ENCODE data around the gene CCDC97.

Gene CCDC97

DNA sequence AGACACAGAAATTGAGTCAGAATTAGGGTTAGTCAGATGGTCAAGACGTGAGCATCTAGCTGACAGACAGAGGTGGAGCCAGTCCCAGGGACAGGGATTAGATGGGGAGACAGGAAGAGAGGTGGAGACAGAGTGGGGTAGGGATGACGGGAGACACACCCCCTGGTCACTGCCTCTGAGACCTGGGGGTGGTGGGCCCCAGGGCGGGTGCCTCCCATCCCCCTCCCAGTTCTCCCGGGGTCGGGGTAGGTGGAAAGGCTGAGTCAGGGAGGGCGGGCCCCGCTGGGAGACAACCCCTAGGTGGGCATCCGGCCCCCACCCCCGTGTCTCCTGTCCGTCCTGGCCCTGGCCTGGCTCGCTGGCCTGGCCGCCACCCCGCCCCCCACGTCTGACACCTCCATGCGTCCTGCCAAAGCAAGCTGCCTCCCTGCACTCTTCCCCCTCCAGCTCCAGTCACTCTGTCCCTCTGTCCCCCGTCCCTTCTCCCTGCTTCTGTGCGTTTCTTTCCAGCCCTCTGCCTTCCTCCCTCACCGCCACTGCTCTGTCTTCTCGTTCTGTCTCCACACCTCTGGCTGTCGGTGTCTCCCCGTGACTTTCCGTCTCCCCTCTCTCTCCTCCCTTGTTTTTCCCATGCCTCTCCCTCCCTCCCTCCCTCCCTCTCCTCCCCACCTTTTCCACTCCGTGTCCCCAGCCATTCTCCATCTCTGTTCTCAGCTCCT lies 15.1 kb downstream of the CCDC97 start:
- DNase-seq (ENCODE audit: low read depth in 2 of 2) = peak; percentile 84 to 90
- H3K4me3 ChIP-seq (replicated peaks in 1 of 2; ENCODE audit: low read depth in 2 of 2, low read length in 2 of 2) = peak overlapping the region in 1 of 2 donors; percentile 32
- TF ChIP-seq, protein P1, sequence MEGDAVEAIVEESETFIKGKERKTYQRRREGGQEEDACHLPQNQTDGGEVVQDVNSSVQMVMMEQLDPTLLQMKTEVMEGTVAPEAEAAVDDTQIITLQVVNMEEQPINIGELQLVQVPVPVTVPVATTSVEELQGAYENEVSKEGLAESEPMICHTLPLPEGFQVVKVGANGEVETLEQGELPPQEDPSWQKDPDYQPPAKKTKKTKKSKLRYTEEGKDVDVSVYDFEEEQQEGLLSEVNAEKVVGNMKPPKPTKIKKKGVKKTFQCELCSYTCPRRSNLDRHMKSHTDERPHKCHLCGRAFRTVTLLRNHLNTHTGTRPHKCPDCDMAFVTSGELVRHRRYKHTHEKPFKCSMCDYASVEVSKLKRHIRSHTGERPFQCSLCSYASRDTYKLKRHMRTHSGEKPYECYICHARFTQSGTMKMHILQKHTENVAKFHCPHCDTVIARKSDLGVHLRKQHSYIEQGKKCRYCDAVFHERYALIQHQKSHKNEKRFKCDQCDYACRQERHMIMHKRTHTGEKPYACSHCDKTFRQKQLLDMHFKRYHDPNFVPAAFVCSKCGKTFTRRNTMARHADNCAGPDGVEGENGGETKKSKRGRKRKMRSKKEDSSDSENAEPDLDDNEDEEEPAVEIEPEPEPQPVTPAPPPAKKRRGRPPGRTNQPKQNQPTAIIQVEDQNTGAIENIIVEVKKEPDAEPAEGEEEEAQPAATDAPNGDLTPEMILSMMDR (IDR thresholded peaks at IDR 0.05; ENCODE audit: low read depth, low read length) = no peak

DNA sequence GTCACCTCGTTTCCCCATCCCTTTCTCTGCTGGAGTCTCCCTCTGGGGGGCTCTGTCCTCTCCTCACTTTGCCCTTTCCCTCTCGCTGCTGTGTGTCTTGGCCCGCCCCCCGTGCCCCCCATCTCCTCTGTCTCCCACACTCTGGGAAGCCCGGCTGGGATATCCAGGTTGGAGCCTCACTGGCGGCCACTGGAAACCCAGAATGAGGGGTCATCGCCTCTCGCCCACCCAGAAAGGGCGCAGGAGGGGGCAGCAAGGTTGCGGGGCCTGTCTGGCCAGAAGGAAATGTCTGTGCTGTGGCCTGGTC lies 15.6 kb downstream of the CCDC97 start:
- TF ChIP-seq, protein P1 (IDR thresholded peaks at IDR 0.05; ENCODE audit: low read depth, low read length) = no peak
- no peak for DNase-seq (ENCODE audit: low read depth in 2 of 2)
- peak overlapping the region in 1 of 2 donors; percentile 14 for H3K4me3 ChIP-seq (replicated peaks in 1 of 2; ENCODE audit: low read depth in 2 of 2, low read length in 2 of 2)

DNA sequence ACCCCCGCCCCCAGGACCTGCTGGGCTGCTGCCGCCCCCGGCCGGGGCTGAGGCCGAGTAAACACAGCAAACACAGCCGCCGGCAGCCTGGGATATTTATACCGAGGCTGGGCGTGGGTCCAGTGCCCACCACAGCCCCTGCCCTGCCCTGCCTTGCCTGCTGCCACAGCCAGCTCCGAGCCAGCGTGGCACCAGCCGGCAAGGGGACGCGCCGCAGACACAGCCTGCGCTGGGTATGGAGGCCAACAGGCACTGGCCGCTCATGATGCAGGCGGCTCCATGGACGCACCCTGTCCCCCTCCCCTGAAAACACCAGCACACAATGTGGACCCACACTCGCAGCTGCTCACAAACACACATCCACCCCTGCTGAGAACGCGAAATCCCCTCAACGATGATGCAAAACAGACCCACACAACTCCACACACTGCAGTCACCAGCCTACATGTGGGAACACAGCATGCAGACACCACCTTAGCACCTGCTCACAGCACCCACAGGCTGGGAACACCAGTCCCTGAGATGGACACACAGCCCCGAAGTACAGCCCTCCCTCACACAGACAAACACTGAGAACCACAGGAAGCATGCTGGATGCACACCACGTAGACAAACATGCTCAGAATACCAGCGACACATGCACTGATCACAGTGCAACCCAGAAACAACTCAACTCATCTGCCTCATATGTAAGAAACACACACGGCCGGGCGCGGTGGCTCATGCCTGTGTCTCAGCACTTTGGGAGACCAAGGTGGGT lies 16.2 kb downstream of the CCDC97 start:
- H3K4me3 ChIP-seq (replicated peaks in 1 of 2; ENCODE audit: low read depth in 2 of 2, low read length in 2 of 2) = peak overlapping the region in 1 of 2 donors; percentile 14
- TF ChIP-seq, protein P1 (IDR thresholded peaks at IDR 0.05; ENCODE audit: low read depth, low read length) = no peak
- peak in 1 of 2 donors; percentile 77 for DNase-seq (ENCODE audit: low read depth in 2 of 2)

DNA sequence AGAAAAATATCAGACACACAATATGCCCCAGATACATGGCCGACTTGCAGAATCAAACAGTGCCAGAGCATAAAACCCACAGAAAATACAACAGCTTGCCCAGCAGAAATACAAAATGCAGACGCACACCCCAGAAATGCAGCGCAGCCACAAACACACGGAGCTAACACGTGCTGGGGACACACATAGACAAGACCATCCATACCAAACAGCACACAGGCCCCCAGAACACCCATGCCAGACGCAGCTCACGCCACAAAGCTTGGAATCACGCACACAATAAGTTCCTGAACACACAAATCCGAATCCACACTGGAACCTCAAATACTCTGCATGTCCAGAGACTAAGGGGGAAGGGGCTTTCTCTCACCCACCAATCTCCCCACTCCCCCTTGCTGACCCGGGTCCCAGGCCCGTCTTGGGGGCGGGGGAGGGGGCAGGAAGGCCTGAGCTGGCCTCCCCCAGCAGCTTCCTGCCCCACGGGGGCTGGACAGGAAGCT lies 17.2 kb downstream of the CCDC97 start:
- TF ChIP-seq, protein P1 (IDR thresholded peaks at IDR 0.05; ENCODE audit: low read depth, low read length) = no peak
- no peak overlapping the region for H3K4me3 ChIP-seq (replicated peaks in 1 of 2; ENCODE audit: low read depth in 2 of 2, low read length in 2 of 2)
- DNase-seq (ENCODE audit: low read depth in 2 of 2) = no peak

DNA sequence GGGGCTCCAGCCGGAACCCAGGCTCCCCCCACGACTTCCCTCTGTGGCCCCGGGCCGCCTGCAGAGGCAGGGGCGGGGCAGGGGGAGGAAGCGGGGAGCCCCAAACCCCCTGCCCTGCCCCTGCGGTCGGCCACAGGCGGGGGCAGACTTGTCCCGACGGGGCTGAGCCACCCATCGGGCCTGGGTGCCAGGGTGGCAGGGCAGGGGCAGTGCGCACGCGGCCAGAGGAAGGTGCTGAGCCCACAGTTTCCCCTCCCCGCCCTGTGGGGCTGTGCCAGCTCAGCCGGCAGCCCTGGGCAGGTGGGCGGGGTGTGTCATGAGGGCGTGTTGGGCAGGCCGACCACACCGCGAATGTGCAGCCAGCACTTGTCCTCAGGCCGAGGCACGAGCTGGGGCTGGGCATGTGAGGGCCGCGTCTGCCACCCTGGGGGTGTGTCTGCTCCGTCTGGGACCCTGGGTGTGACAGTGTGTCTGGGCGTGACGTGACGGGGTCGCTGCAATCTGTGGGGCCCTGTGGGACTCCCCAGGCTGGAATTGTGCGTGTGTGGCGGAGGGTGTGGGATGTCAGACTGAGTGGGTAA lies 17.7 kb downstream of the CCDC97 start:
- H3K4me3 ChIP-seq (replicated peaks in 1 of 2; ENCODE audit: low read depth in 2 of 2, low read length in 2 of 2) = no peak overlapping the region
- DNase-seq (ENCODE audit: low read depth in 2 of 2) = peak in 1 of 2 donors; percentile 32
- TF ChIP-seq, protein P1 (IDR thresholded peaks at IDR 0.05; ENCODE audit: low read depth, low read length) = no peak

DNA sequence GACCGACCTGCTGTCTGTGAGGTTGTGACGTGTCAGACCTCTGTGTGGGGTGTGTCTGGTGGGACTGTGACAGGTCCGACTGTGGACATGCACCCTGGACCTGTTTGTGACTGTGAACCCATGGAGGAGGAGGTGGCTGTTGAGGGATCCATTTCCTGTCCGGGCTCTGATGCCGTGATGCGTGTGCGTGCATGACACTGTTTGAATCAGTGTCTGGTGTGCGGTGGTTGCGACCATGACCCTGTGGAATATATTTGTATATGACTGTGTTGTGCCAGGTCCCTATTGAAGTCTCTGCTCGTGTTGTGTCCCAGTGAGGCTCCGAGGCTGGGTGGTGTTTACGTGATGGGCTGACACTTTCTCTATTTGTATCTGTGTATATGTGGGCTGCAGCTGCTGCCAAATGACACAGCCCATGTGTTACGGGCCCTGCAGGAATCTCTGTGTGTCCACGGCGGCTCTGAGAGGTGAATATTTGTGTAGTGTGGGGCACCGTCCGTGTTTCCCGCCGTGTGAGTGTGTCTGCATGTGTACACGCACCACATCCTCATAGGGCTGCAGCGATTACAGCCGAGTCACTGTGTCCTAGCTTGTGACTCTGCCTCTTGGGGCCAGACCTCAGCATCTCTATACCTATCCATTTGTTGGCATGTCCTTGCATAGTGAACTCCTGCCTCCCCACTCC lies 18.3 kb downstream of the CCDC97 start:
- peak in 1 of 2 donors; percentile 21 for DNase-seq (ENCODE audit: low read depth in 2 of 2)
- TF ChIP-seq, protein P1 (IDR thresholded peaks at IDR 0.05; ENCODE audit: low read depth, low read length) = no peak
- no peak overlapping the region for H3K4me3 ChIP-seq (replicated peaks in 1 of 2; ENCODE audit: low read depth in 2 of 2, low read length in 2 of 2)
